Ishikawa (cell line): ENCODE results near the gene BTBD1.

ENCODE experiments used
- CEBPB ChIP-seq: IDR thresholded peaks from 2 replicates; pipeline ENCODE4 v1.6.1; 2012
- CREB1 ChIP-seq: IDR thresholded peaks from 2 replicates; pipeline ENCODE4 v1.6.1; 2012; ENCODE audit warnings: low read depth
- EGR1 ChIP-seq: IDR thresholded peaks from 2 replicates; pipeline ENCODE4 v1.6.1; 2012
- EP300 ChIP-seq: IDR thresholded peaks from 2 replicates; pipeline ENCODE4 v1.6.1; 2012; ENCODE audit warnings: borderline replicate concordance
- FOXM1 ChIP-seq: IDR thresholded peaks from 2 replicates; pipeline ENCODE4 v1.6.1; 2012; ENCODE audit warnings: low read depth, borderline replicate concordance
- MAX ChIP-seq: IDR thresholded peaks from 2 replicates; pipeline ENCODE4 v1.6.1; 2012
- NFIC ChIP-seq: IDR thresholded peaks from 2 replicates; pipeline ENCODE4 v1.6.1; 2012
- RAD21 ChIP-seq: IDR thresholded peaks from 2 replicates; pipeline ENCODE4 v1.6.1; 2012; ENCODE audit warnings: low read depth
- REST ChIP-seq: IDR thresholded peaks from 2 replicates; pipeline ENCODE4 v1.6.1; 2012; ENCODE audit warnings: low read depth, mild to moderate bottlenecking
- TAF1 ChIP-seq: IDR thresholded peaks from 2 replicates; pipeline ENCODE4 v1.6.1; 2012; ENCODE audit warnings: low read depth, mild to moderate bottlenecking
- TCF12 ChIP-seq: IDR thresholded peaks from 2 replicates; pipeline ENCODE4 v1.6.1; 2012; ENCODE audit warnings: low read depth
- TEAD4 ChIP-seq: IDR thresholded peaks from 2 replicates; pipeline ENCODE4 v1.6.1; 2012
- USF1 ChIP-seq: IDR thresholded peaks from 2 replicates; pipeline ENCODE4 v1.6.1; 2012
- YY1 ChIP-seq: IDR thresholded peaks from 2 replicates; pipeline ENCODE4 v1.6.1; 2012; ENCODE audit warnings: low read depth
- ZBTB7A ChIP-seq: IDR thresholded peaks from 2 replicates; pipeline ENCODE4 v1.6.1; 2012; ENCODE audit warnings: low read depth

The BTBD1 gene

GRCh38 chr15:83113881-83114674 is 47.0 kb upstream of the BTBD1 start:
- TF ChIP-seq RAD21 = no peak
- no peak for TF ChIP-seq ZBTB7A
- no peak for TF ChIP-seq FOXM1
- TF ChIP-seq TEAD4 = no peak
- TF ChIP-seq YY1 = no peak
- no peak for TF ChIP-seq CREB1
- no peak for TF ChIP-seq USF1
- TF ChIP-seq EP300 = no peak

GRCh38 chr15:83112956-83113299 is 45.9 kb upstream of the BTBD1 start:
- TF ChIP-seq EGR1 = no peak
- TF ChIP-seq CEBPB = no peak
- no peak for TF ChIP-seq YY1
- no peak for TF ChIP-seq FOXM1
- no peak for TF ChIP-seq EP300
- no peak for TF ChIP-seq MAX
- TF ChIP-seq REST = no peak
- TF ChIP-seq RAD21 = no peak
- no peak for TF ChIP-seq TEAD4
- TF ChIP-seq USF1 = no peak
- no peak for TF ChIP-seq TAF1
- TF ChIP-seq TCF12 = no peak
- no peak for TF ChIP-seq ZBTB7A
- no peak for TF ChIP-seq NFIC
- no peak for TF ChIP-seq CREB1

- no peak for TF ChIP-seq RAD21
- TF ChIP-seq MAX = no peak
- TF ChIP-seq CREB1 = no peak
- TF ChIP-seq EP300 = no peak
- TF ChIP-seq USF1 = no peak
- no peak for TF ChIP-seq REST
- no peak for TF ChIP-seq CEBPB
- no peak for TF ChIP-seq FOXM1
- no peak for TF ChIP-seq ZBTB7A
- no peak for TF ChIP-seq NFIC
- TF ChIP-seq EGR1 = no peak
Observed at GRCh38 chr15:83112233-83112955, 45.3 kb upstream of the BTBD1 start.

- no peak for TF ChIP-seq EGR1
- no peak for TF ChIP-seq FOXM1
- TF ChIP-seq TEAD4 = no peak
- no peak for TF ChIP-seq REST
- no peak for TF ChIP-seq ZBTB7A
- no peak for TF ChIP-seq RAD21
- TF ChIP-seq CEBPB = no peak
- no peak for TF ChIP-seq TAF1
Observed at GRCh38 chr15:83111149-83111548, 44.1 kb upstream of the BTBD1 start.
